Measurements from ENCODE around the gene BROX. TPM values are rescaled to one million over a fixed set of nuclear protein-coding genes. Genes with fewer than 3 reads are reported as not detected.
A peak's percentile ranks its signal among the peaks of the same experiment; 100 is the strongest.

The BROX gene
- total RNA-seq, 1 experiment from 2014 or later, result 68.8 TPM

DNA sequence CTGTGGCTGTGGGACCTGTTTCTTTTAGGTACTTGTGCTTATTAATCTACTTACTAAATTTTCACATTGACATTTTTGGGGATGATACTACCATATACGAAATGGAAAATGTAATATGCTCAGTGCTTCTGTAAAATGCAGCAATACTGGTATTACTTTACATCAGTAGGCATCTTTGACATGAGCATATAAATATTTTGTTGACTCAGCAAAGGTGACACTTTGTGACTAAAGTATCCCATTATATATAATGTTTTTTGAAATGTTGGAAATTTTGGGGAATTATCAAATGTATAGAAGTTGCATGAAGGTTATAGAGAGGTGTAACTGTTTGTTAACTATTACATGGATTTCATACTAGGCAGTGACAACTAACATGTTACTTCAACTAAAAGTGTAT lies 22.4 kb downstream of the BROX start:
- intact Hi-C loops (cut with micrococcal nuclease; ENCODE audit: unreplicated experiment), result loop anchor here (1.0 kb wide), 1 partner anchor 347 kb away; no protein-coding TSS in a partner anchor
- H3K27ac Mint-ChIP-seq (ENCODE audit: unreplicated experiment), result no peak overlapping the region
- H3K4me1 Mint-ChIP-seq (ENCODE audit: low read depth, unreplicated experiment), result no peaks in the 10 kb centered on the region
- BruUV-seq (replicated peaks), result no TSS peak
- no peak overlapping the region for H3K4me3 Mint-ChIP-seq (ENCODE audit: low read depth, unreplicated experiment)
- DNase-seq, result no peak
- H3K9me3 Mint-ChIP-seq (ENCODE audit: low read depth, unreplicated experiment), result no peaks in the 10 kb centered on the region
- TF ChIP-seq, protein P1, sequence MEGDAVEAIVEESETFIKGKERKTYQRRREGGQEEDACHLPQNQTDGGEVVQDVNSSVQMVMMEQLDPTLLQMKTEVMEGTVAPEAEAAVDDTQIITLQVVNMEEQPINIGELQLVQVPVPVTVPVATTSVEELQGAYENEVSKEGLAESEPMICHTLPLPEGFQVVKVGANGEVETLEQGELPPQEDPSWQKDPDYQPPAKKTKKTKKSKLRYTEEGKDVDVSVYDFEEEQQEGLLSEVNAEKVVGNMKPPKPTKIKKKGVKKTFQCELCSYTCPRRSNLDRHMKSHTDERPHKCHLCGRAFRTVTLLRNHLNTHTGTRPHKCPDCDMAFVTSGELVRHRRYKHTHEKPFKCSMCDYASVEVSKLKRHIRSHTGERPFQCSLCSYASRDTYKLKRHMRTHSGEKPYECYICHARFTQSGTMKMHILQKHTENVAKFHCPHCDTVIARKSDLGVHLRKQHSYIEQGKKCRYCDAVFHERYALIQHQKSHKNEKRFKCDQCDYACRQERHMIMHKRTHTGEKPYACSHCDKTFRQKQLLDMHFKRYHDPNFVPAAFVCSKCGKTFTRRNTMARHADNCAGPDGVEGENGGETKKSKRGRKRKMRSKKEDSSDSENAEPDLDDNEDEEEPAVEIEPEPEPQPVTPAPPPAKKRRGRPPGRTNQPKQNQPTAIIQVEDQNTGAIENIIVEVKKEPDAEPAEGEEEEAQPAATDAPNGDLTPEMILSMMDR (IDR thresholded peaks at IDR 0.05; ENCODE audit: unreplicated experiment), result no peak
- CTCF ChIA-PET, result no interaction called here
- H3K27me3 Mint-ChIP-seq (ENCODE audit: unreplicated experiment), result no peaks in the 10 kb centered on the region
- peaks cover 13% of the 10 kb centered on the region for H3K36me3 Mint-ChIP-seq (ENCODE audit: insufficient read depth, unreplicated experiment)

DNA sequence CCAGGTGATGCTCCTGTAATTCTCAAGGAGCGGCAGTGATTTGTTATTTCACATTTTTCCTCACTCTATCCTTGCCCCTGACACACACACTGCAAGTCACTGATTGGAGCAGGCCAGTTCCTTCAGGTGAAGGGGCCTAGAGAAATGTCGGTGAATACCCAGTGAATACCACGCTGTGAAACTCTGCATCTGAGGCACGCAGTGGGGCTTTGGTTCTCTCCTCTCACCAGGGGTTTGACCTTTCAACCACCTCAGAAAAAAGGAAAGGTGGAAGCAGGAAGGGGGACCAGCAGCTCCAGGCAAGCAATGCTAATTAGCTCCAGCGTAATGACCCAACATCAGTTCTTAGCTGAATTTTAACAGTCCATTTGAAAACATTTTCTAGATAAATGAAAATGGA lies 24.1 kb downstream of the BROX start:
- Mint-ChIP-seq H3K27me3 (ENCODE audit: unreplicated experiment) (no peaks in the 10 kb centered on the region), H3K4me3 (ENCODE audit: low read depth, unreplicated experiment) (no peak overlapping the region), H3K36me3 (ENCODE audit: insufficient read depth, unreplicated experiment) (peaks cover 3% of the 10 kb centered on the region), H3K9me3 (ENCODE audit: low read depth, unreplicated experiment) (no peaks in the 10 kb centered on the region), H3K4me1 (ENCODE audit: low read depth, unreplicated experiment) (no peaks in the 10 kb centered on the region), H3K27ac (ENCODE audit: unreplicated experiment) (no peak overlapping the region)
- no TSS peak for BruUV-seq (replicated peaks)
- TF ChIP-seq, protein P1 (IDR thresholded peaks at IDR 0.05; ENCODE audit: unreplicated experiment), result no peak
- intact Hi-C loops (cut with micrococcal nuclease; ENCODE audit: unreplicated experiment), result no loop called here
- CTCF ChIA-PET, result interaction anchor here (0.6 to 1.8 kb wide), 6 partner anchors 23 to 936 kb away, joined by 3 to 6 read pairs (median 3); no protein-coding TSS in a partner anchor
- DNase-seq, result no peak

DNA sequence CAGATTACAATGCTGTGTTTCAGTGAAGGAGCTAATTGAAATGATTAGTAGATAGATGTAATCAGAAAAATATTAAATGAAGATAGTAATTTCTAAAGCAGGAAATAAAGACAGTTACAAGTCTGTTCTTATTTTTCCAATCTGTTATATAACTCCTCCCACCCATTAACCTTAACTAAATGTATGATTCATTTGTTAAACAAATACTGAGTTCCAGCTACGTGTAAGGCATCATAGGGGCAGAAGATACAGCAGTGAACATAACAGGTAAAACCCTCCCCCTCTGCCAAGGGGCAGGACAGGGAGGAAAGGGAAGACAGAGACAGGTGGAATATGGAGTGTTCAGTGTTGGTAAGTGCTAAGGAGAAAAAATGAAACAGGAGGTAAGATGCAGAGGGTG lies 24.6 kb downstream of the BROX start, which contains the start of gene FAM177B:
TSS of gene FAM177B (plus strand) at position 231 of the 400 bp plus-strand sequence. CDS start 9,344 bp downstream, outside the sequence.
- H3K27me3 Mint-ChIP-seq (ENCODE audit: unreplicated experiment), result no peaks in the 10 kb centered on the region
- no peaks in the 10 kb centered on the region for H3K9me3 Mint-ChIP-seq (ENCODE audit: low read depth, unreplicated experiment)
- no TSS peak for BruUV-seq (replicated peaks)
- H3K4me3 Mint-ChIP-seq (ENCODE audit: low read depth, unreplicated experiment), result no peak within 1 kb of the TSS
- no peaks in the 10 kb centered on the region for H3K36me3 Mint-ChIP-seq (ENCODE audit: insufficient read depth, unreplicated experiment)
- CTCF ChIA-PET, result interaction anchor here (0.6 to 1.8 kb wide), 6 partner anchors 24 to 935 kb away, joined by 3 to 6 read pairs (median 3); no protein-coding TSS in a partner anchor
- DNase-seq, result peak; percentile 30
- intact Hi-C loops (cut with micrococcal nuclease; ENCODE audit: unreplicated experiment), result no loop called here
- H3K27ac Mint-ChIP-seq (ENCODE audit: unreplicated experiment), result no peak within 1 kb of the TSS
- H3K4me1 Mint-ChIP-seq (ENCODE audit: low read depth, unreplicated experiment), result no peaks in the 10 kb centered on the region
- TF ChIP-seq, protein P1 (IDR thresholded peaks at IDR 0.05; ENCODE audit: unreplicated experiment), result no peak

DNA sequence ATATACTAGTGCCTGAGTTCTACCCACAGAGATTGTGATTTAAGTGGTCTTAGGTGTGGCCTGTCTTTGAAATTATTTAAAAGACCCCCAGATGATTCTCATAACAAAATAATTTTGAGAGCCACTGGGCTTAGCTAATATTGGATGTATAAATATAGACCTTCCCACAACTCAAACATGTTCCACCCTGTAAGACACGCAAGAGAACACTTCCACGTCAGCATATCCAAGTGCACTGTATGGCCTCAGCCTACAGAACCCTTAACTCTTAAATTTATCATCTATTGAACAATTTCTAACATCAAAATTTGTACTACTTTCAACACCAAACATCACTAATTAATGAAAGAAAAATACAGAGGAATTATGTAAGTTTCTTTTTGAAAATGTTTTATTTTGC lies 27.1 kb downstream of the BROX start:
- H3K4me1 Mint-ChIP-seq (ENCODE audit: low read depth, unreplicated experiment), result no peaks in the 10 kb centered on the region

More for the DNA sequence above, 27.1 kb downstream of the BROX start:
- Mint-ChIP-seq H3K36me3 (ENCODE audit: insufficient read depth, unreplicated experiment) (no peaks in the 10 kb centered on the region), H3K9me3 (ENCODE audit: low read depth, unreplicated experiment) (no peaks in the 10 kb centered on the region), H3K4me3 (ENCODE audit: low read depth, unreplicated experiment) (no peak overlapping the region), H3K27ac (ENCODE audit: unreplicated experiment) (no peak overlapping the region), H3K27me3 (ENCODE audit: unreplicated experiment) (no peaks in the 10 kb centered on the region)
- no peak for DNase-seq
- TF ChIP-seq, protein P1 (IDR thresholded peaks at IDR 0.05; ENCODE audit: unreplicated experiment), result no peak
- BruUV-seq (replicated peaks), result no TSS peak
- intact Hi-C loops (cut with micrococcal nuclease; ENCODE audit: unreplicated experiment), result loop anchor here (2.0 kb wide), 1 partner anchor 45 kb away; no protein-coding TSS in a partner anchor
- CTCF ChIA-PET, result interaction anchor here (0.5 to 1.4 kb wide), 5 partner anchors 31 to 1718 kb away, joined by 3 to 4 read pairs (median 3); no protein-coding TSS in a partner anchor
